WERI-Rb-1 (cell line): ENCODE results near the gene RAET1L.

Source experiments
- DNase-seq: peaks from one replicate; pipeline ENCODE4 v3.0.0-alpha.2; 2020
- H3K27ac ChIP-seq: fragments of 250-450 bp; sonication (Bioruptor Pico); 2 replicates; pipeline ENCODE4 v1.5.1; 2020; ENCODE audit warnings: mild to moderate bottlenecking, moderate library complexity
- H3K27me3 ChIP-seq: fragments of 250-450 bp; sonication (Bioruptor Pico); 2 replicates; pipeline ENCODE4 v1.5.1; 2021; ENCODE audit warnings: mild to moderate bottlenecking, low read depth, moderate library complexity; ENCODE audit not compliant: insufficient read depth, severe bottlenecking
- H3K36me3 ChIP-seq: fragments of 250-450 bp; sonication (Bioruptor Pico); 2 replicates; pipeline ENCODE4 v1.5.1; 2020; ENCODE audit warnings: mild to moderate bottlenecking, moderate library complexity
- H3K4me3 ChIP-seq: 2 replicates; pipeline ENCODE4 v1.5.1; 2011; ENCODE audit warnings: low read depth, mild to moderate bottlenecking, control low read depth, low read length
- H3K9me3 ChIP-seq: fragments of 250-450 bp; sonication (Bioruptor Pico); 2 replicates; pipeline ENCODE4 v1.5.1; 2021; ENCODE audit warnings: mild to moderate bottlenecking, moderate library complexity; ENCODE audit not compliant: severe bottlenecking
- TF ChIP-seq, protein P1 (sequence below): IDR thresholded peaks from 2 replicates; pipeline ENCODE4 v1.5.1; 2011; ENCODE audit warnings: low read depth, mild to moderate bottlenecking, control low read depth, inconsistent platforms, low read length

The RAET1L gene

DNA sequence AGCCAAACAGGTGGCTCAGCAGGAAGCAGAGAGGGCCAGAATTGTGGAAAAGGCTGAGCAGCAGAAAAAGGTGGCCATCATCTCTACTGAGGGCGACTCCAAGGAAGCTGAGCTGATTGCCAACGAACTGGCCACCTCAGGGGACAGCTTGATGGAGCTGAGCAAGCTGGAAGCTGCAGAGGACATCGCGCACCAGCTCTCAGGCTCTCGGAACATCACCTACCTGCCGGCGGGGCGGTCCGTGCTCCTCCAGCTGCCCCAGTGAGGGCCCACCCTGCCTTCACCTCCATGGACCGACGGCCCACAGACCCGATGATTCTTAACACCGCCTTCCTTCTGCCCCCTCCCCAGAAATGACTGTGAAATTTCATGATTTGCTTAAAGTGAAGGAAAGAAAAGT, 17.8 kb upstream of the RAET1L start:
- TF ChIP-seq, protein P1, sequence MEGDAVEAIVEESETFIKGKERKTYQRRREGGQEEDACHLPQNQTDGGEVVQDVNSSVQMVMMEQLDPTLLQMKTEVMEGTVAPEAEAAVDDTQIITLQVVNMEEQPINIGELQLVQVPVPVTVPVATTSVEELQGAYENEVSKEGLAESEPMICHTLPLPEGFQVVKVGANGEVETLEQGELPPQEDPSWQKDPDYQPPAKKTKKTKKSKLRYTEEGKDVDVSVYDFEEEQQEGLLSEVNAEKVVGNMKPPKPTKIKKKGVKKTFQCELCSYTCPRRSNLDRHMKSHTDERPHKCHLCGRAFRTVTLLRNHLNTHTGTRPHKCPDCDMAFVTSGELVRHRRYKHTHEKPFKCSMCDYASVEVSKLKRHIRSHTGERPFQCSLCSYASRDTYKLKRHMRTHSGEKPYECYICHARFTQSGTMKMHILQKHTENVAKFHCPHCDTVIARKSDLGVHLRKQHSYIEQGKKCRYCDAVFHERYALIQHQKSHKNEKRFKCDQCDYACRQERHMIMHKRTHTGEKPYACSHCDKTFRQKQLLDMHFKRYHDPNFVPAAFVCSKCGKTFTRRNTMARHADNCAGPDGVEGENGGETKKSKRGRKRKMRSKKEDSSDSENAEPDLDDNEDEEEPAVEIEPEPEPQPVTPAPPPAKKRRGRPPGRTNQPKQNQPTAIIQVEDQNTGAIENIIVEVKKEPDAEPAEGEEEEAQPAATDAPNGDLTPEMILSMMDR = no peak
- no peaks in the 10 kb centered on the region for H3K36me3 ChIP-seq
- H3K27me3 ChIP-seq = peaks cover 31% of the 10 kb centered on the region

DNA sequence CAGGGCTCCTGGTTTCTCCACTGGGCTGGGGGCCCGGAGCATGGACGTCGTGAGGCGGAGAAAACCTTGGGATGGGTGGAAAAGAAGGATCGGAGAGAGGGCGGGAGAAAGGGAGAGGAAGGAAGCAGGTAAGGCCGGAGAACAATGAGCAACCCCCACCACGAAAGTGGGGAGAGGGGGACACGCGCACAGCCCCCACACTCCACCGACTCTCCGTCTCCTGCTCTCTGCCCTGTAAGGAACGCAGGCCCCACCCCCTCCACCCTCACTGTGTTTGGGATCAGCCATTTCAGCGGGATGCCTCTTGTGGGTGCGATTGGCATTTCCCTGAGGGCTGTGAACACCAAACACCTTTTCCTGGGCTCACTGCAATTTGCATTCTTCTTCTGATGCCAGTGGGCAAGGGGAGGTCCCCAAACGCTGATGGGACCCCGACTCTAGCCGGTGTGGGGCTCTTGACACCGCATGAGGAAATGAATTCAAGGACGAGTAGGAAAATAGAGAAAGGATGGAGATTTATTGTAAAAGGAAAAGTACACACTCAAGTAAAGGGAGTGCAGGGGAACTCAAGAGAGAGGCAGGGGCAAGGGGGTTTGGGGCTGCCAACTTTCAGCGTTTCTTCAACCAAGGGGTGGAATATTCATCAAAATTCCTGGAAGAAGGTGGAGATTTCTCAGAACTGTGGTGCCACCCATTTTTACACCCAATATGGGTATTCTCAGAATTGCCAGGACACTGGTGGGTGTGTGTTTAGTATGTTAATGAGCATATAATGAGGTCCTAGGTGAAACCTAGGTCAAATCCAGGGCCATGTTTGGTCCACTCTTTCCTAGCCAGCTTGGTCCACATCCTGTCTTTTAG, 13.1 kb upstream of the RAET1L start:
- Histone ChIP-seq H3K27me3 (peaks cover 57% of the 10 kb centered on the region), H3K9me3 (no peaks in the 10 kb centered on the region), H3K4me3 (no peak overlapping the region), H3K36me3 (no peaks in the 10 kb centered on the region), H3K27ac (no peak overlapping the region)
- no peak for DNase-seq
- TF ChIP-seq, protein P1 = no peak

More for the DNA sequence above, 17.8 kb upstream of the RAET1L start:
- H3K9me3 ChIP-seq = no peaks in the 10 kb centered on the region
- no peak overlapping the region for H3K27ac ChIP-seq
- no peak for DNase-seq
- H3K4me3 ChIP-seq = no peak overlapping the region

DNA sequence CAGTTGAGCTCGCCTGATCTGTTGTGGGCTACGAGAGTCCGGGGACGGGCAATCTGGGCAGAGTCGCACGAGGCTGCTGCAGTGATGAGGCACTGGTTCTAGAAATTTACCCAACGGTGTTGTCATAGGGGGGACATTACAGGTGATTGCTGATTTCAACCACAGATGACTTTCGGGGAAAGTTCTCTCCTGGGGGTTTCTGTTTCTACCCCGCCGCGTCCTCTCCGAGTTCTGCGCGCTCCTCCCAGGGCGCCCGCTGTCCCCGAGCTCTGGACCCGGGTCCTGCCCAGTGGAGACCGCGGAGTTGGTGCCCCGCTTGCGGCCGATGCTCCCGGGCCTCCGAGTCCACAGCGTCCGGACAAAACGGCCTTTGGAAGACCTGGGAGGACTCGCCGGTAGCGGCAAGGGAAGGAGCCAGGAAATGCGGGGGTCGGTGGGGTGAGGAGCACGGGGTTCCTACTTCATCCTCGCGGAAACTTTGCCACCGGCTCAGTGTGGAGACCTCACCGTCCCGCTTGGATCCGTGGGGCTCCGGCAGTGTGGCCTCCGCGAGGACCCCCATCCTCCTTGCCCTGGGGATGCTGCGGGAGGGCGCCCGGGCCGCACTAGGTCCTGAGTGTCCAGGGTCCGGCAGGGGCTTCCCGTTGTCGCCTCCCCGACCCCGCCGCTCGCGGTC, 12.3 kb upstream of the RAET1L start:
- no peaks in the 10 kb centered on the region for H3K9me3 ChIP-seq
- H3K27me3 ChIP-seq = peaks cover 57% of the 10 kb centered on the region
- TF ChIP-seq, protein P1 = no peak
- no peak overlapping the region for H3K27ac ChIP-seq
- no peaks in the 10 kb centered on the region for H3K36me3 ChIP-seq
- no peak overlapping the region for H3K4me3 ChIP-seq
- DNase-seq = no peak

DNA sequence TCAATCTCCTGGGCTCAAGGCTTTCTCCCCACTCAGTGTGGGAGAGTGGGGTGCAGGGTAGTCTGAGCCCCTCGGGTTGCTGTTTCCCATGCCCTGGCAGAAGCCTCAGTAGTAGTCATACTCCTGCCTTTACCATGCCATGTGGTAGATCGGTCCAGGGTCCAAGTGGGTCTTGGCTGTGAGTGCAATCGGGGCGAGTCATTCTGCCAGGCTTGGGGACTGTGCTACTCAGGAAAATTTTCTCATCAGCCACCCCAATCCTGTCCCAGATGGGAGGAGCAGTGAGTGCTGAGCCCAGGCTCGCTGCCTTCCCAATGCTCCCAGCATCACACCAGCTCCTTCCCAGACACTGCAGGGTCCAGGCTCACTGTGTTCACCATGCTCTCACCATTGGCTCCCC, 10.7 kb upstream of the RAET1L start:
- Histone ChIP-seq H3K27me3 (peaks cover 67% of the 10 kb centered on the region), H3K9me3 (no peaks in the 10 kb centered on the region), H3K27ac (no peak overlapping the region), H3K4me3 (no peak overlapping the region), H3K36me3 (no peaks in the 10 kb centered on the region)
- DNase-seq = no peak
- TF ChIP-seq, protein P1 = no peak

DNA sequence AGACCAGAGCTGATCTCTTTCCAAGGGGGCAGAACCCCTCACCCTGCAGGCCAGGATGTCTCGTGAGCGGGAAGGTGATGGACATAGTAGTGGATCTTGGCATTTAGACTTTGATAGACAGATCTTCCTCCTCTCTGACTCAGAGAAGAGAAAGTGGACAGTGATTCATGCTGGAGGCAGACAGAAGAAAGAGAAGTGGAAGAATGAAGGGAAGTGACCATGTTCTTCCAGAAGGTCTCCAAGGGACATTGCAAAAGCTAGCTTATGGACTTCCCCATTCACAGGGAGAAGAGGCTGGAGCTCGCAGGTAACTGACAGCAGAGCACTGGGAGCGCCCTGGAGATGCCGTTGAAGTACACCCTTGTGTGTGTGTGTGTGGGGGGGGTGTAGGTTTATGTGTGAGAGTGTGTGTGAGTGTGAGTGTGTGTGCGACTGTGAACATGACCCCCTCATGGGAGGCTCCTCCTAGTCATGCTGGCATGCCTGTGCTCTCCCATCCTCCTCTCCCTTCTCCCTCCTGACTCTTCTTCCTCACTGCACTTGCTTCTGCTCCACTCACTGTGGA, 8.0 kb upstream of the RAET1L start:
- H3K4me3 ChIP-seq = no peak overlapping the region
- DNase-seq = no peak
- TF ChIP-seq, protein P1 = no peak
- no peaks in the 10 kb centered on the region for H3K36me3 ChIP-seq
- no peaks in the 10 kb centered on the region for H3K9me3 ChIP-seq
- peaks cover 85% of the 10 kb centered on the region for H3K27me3 ChIP-seq
- no peak overlapping the region for H3K27ac ChIP-seq
